ENCODE measurements around the gene FRY.

Gene FRY

GRCh38 chr13:32216281-32216680, 184.7 kb downstream of the FRY start:
- no peak for DNase-seq (ENCODE audit: low spot score)

- DNase-seq (ENCODE audit: low spot score): no peak
Observed at GRCh38 chr13:32222046-32222676, 190.6 kb downstream of the FRY start.

- DNase-seq (ENCODE audit: low spot score): no peak
Observed at GRCh38 chr13:32224916-32225315, 193.3 kb downstream of the FRY start.

- no peak for DNase-seq (ENCODE audit: low spot score)
Observed at GRCh38 chr13:32225481-32225931, 193.9 kb downstream of the FRY start.

- no peak for DNase-seq (ENCODE audit: low spot score)
Observed at GRCh38 chr13:32228330-32229041, 196.9 kb downstream of the FRY start.

GRCh38 chr13:32229443-32229842, 197.9 kb downstream of the FRY start:
- no peak for DNase-seq (ENCODE audit: low spot score)

- no peak for DNase-seq (ENCODE audit: low spot score)
Observed at GRCh38 chr13:32232263-32232662, 200.7 kb downstream of the FRY start.

GRCh38 chr13:32233062-32233461, 201.5 kb downstream of the FRY start:
- no peak for DNase-seq (ENCODE audit: low spot score)

- DNase-seq (ENCODE audit: low spot score): no peak
Observed at GRCh38 chr13:32234914-32235313, 203.3 kb downstream of the FRY start.

GRCh38 chr13:32237681-32238080, 206.1 kb downstream of the FRY start:
- no peak for DNase-seq (ENCODE audit: low spot score)

GRCh38 chr13:32243695-32244094, 212.1 kb downstream of the FRY start:
- DNase-seq (ENCODE audit: low spot score): no peak

GRCh38 chr13:32245555-32245954, 214.0 kb downstream of the FRY start:
- no peak for DNase-seq (ENCODE audit: low spot score)

GRCh38 chr13:32246468-32246867, 214.9 kb downstream of the FRY start:
- DNase-seq (ENCODE audit: low spot score): peak; percentile 82

GRCh38 chr13:32247887-32248286, 216.3 kb downstream of the FRY start:
- no peak for DNase-seq (ENCODE audit: low spot score)

GRCh38 chr13:32248801-32249200, 217.2 kb downstream of the FRY start:
- DNase-seq (ENCODE audit: low spot score): no peak

- DNase-seq (ENCODE audit: low spot score): no peak
Observed at GRCh38 chr13:32252812-32253438, 221.4 kb downstream of the FRY start.

GRCh38 chr13:32253911-32254399, 222.4 kb downstream of the FRY start:
- no peak for DNase-seq (ENCODE audit: low spot score)

GRCh38 chr13:32254416-32254815, 222.8 kb downstream of the FRY start:
- no peak for DNase-seq (ENCODE audit: low spot score)

GRCh38 chr13:32254916-32255723, 223.5 kb downstream of the FRY start:
- no peak for DNase-seq (ENCODE audit: low spot score)

- DNase-seq (ENCODE audit: low spot score): no peak
Observed at GRCh38 chr13:32255724-32256109, 224.1 kb downstream of the FRY start.

- no peak for DNase-seq (ENCODE audit: low spot score)
Observed at GRCh38 chr13:32256243-32256642, 224.7 kb downstream of the FRY start.

GRCh38 chr13:32257649-32258048, 226.1 kb downstream of the FRY start:
- DNase-seq (ENCODE audit: low spot score): no peak

Data from iPS-NIHi11 (cell line).